H9 (cell line): ENCODE results near the gene SH3GLB2. TPM values are rescaled to one million over a fixed set of nuclear protein-coding genes. Genes with fewer than 3 reads are reported as not detected.

ENCODE experiments used
- DNase-seq: peaks from one replicate; pipeline ENCODE4 v3.0.0-alpha.2; 2017
- H2AFZ ChIP-seq: one replicate; pipeline ENCODE4 v1.6.1; 2013; ENCODE audit warnings: mild to moderate bottlenecking, low read length, control low read depth, moderate library complexity
- H2AK5ac ChIP-seq: 2 replicates; pipeline ENCODE4 v1.6.1; 2013; ENCODE audit warnings: low read length, control low read depth, mixed read lengths; ENCODE audit not compliant: insufficient read length
- H2BK120ac ChIP-seq: one replicate; pipeline ENCODE4 v1.6.1; 2013; ENCODE audit warnings: low read depth, mild to moderate bottlenecking, low read length, control low read depth, inconsistent platforms; ENCODE audit not compliant: poor library complexity, severe bottlenecking
- H2BK12ac ChIP-seq: 2 replicates; pipeline ENCODE4 v1.6.1; 2013; ENCODE audit warnings: low read length, control low read depth, mixed read lengths, low read depth; ENCODE audit not compliant: insufficient read length
- H2BK15ac ChIP-seq: 2 replicates; pipeline ENCODE4 v1.6.1; 2013; ENCODE audit warnings: low read depth, low read length, control low read depth
- H2BK20ac ChIP-seq: one replicate; pipeline ENCODE4 v1.6.1; 2013; ENCODE audit warnings: low read depth, mild to moderate bottlenecking, low read length, control low read depth, inconsistent platforms; ENCODE audit not compliant: poor library complexity, severe bottlenecking
- H2BK5ac ChIP-seq: 2 replicates; pipeline ENCODE4 v1.6.1; 2013; ENCODE audit warnings: low read length, control low read depth, mixed read lengths; ENCODE audit not compliant: insufficient read length
- H3K14ac ChIP-seq: 2 replicates; pipeline ENCODE4 v1.6.1; 2013; ENCODE audit warnings: low read length, control low read depth; ENCODE audit not compliant: insufficient read depth
- H3K18ac ChIP-seq: 2 replicates; pipeline ENCODE4 v1.6.1; 2013; ENCODE audit warnings: low read depth, mild to moderate bottlenecking, mixed read lengths, low read length, control low read depth; ENCODE audit not compliant: insufficient read length
- H3K23ac ChIP-seq: 2 replicates; pipeline ENCODE4 v1.6.1; 2013; ENCODE audit warnings: low read length, control low read depth, mixed read lengths, low read depth; ENCODE audit not compliant: insufficient read length
- H3K23me2 ChIP-seq: 2 replicates; pipeline ENCODE4 v1.6.1; 2013; ENCODE audit warnings: low read depth, mild to moderate bottlenecking, mixed read lengths, low read length, control low read depth; ENCODE audit not compliant: insufficient read length, poor library complexity, severe bottlenecking
- H3K27ac ChIP-seq: 2 replicates; pipeline ENCODE4 v1.5.1; 2013; ENCODE audit warnings: low read length, control low read depth, mixed read lengths, low read depth; ENCODE audit not compliant: insufficient read length
- H3K27me3 ChIP-seq: 2 replicates; pipeline ENCODE4 v1.6.1; 2013; ENCODE audit warnings: low read length, control low read depth, inconsistent platforms; ENCODE audit not compliant: insufficient read depth
- H3K4ac ChIP-seq: 2 replicates; pipeline ENCODE4 v1.6.1; 2013; ENCODE audit warnings: low read depth, mild to moderate bottlenecking, control low read depth, inconsistent platforms, low read length, moderate library complexity
- H3K4me1 ChIP-seq: 2 replicates; pipeline ENCODE4 v1.6.1; 2013; ENCODE audit warnings: low read length, control low read depth, inconsistent platforms; ENCODE audit not compliant: insufficient read depth
- H3K4me2 ChIP-seq: 2 replicates; pipeline ENCODE4 v1.6.1; 2013; ENCODE audit warnings: low read length, control low read depth, mixed read lengths; ENCODE audit not compliant: insufficient read length, insufficient read depth
- H3K56ac ChIP-seq: 2 replicates; pipeline ENCODE4 v1.6.1; 2013; ENCODE audit warnings: low read depth, mild to moderate bottlenecking, mixed read lengths, low read length, control low read depth; ENCODE audit not compliant: insufficient read length
- H3K79me1 ChIP-seq: 2 replicates; pipeline ENCODE4 v1.6.1; 2013; ENCODE audit warnings: low read depth, mild to moderate bottlenecking, moderate library complexity, low read length, control low read depth, inconsistent platforms; ENCODE audit not compliant: insufficient read depth, poor library complexity, severe bottlenecking
- H3K79me2 ChIP-seq: 2 replicates; pipeline ENCODE4 v1.6.1; 2013; ENCODE audit warnings: low read length, control low read depth, inconsistent platforms; ENCODE audit not compliant: insufficient read depth
- H3K9ac ChIP-seq: 2 replicates; pipeline ENCODE4 v1.6.1; 2013; ENCODE audit warnings: low read length, control low read depth, mixed read lengths; ENCODE audit not compliant: insufficient read length; ENCODE audit errors: extremely low read depth
- H3K9me3 ChIP-seq: one replicate; pipeline ENCODE4 v1.6.1; 2013; ENCODE audit warnings: low read depth, low read length, inconsistent platforms; ENCODE audit not compliant: control insufficient read depth
- H3T11ph ChIP-seq: one replicate; pipeline ENCODE4 v1.6.1; 2013; ENCODE audit warnings: mild to moderate bottlenecking, low read length, control low read depth, inconsistent platforms
- H4K20me1 ChIP-seq: one replicate; pipeline ENCODE4 v1.6.1; 2013; ENCODE audit not compliant: control insufficient read depth, insufficient read length, insufficient read depth
- H4K5ac ChIP-seq: 2 replicates; pipeline ENCODE4 v1.6.1; 2013; ENCODE audit warnings: low read depth, mild to moderate bottlenecking, mixed read lengths, low read length, control low read depth; ENCODE audit not compliant: insufficient read length
- H4K8ac ChIP-seq: replicated peaks from 2 replicates; pipeline ENCODE4 v1.6.1; 2013; ENCODE audit warnings: low read length, control low read depth, mixed read lengths, low read depth; ENCODE audit not compliant: insufficient read length
- H4K91ac ChIP-seq: 2 replicates; pipeline ENCODE4 v1.6.1; 2013; ENCODE audit warnings: low read depth, mild to moderate bottlenecking, moderate library complexity, mixed read lengths, low read length, control low read depth; ENCODE audit not compliant: insufficient read length
- H3K27ac Mint-ChIP-seq, 3 experiments: 2 replicates in 2 of 3; 3 replicates in 1 of 3; pipeline ENCODE4 v1.8.0; 2020 to 2021; ENCODE audit warnings: mixed read lengths in 3 of 3, mild to moderate bottlenecking in 1 of 3, moderate library complexity in 1 of 3
- H3K27me3 Mint-ChIP-seq: 2 replicates; pipeline ENCODE4 v1.8.0; 2021; ENCODE audit warnings: low read depth, mild to moderate bottlenecking, moderate library complexity, mixed read lengths
- H3K36me3 Mint-ChIP-seq, 3 experiments: 2 replicates in 2 of 3; 3 replicates in 1 of 3; pipeline ENCODE4 v1.8.0; 2020 to 2021; ENCODE audit warnings: low read depth in 3 of 3, mixed read lengths in 3 of 3; ENCODE audit not compliant: insufficient read depth in 1 of 3
- H3K4me1 Mint-ChIP-seq, 2 experiments: 2 replicates each; pipeline ENCODE4 v1.8.0; 2020; ENCODE audit warnings: mixed read lengths in 2 of 2
- H3K4me3 Mint-ChIP-seq, 2 experiments: 2 replicates in 1 of 2; 3 replicates in 1 of 2; pipeline ENCODE4 v1.8.0; 2020 to 2021; ENCODE audit warnings: mild to moderate bottlenecking in 2 of 2, mixed read lengths in 2 of 2, moderate library complexity in 1 of 2
- H3K9me3 Mint-ChIP-seq, 2 experiments: 2 replicates in 1 of 2; 3 replicates in 1 of 2; pipeline ENCODE4 v1.8.0; 2020; ENCODE audit warnings: mild to moderate bottlenecking in 2 of 2, mixed read lengths in 2 of 2, moderate library complexity in 1 of 2
- WGBS: extraction: QIAGEN DNeasy Blood & Tissue Kit; methylation state at CpG from one replicate; pipeline ENCODE4 v1.1.7; 2013; ENCODE audit warnings: missing lambda C conversion rate, low lambda C conversion rate, mixed read lengths; ENCODE audit not compliant: insufficient read length; ENCODE audit errors: extremely low coverage; 5-methylcytosine and 5-hydroxymethylcytosine counted together
- total RNA-seq: library from RNA; stranded (reverse); gene quantifications from 2 replicates; pipeline ENCODE4 v1.2.1, GENCODE V29; 2021
- TF ChIP-seq, protein P1 (sequence below): fragments of 200-600 bp; sonication (generic); conservative IDR thresholded peaks from 3 replicates; pipeline ENCODE4 v1.8.0; 2021; ENCODE audit warnings: antibody characterized with exemption, mild to moderate bottlenecking

Gene SH3GLB2
- total RNA-seq, 1 experiment from 2014 or later = 69.5 TPM

- Histone ChIP-seq H3K4me1 (no peaks in the 10 kb centered on the region), H3K4me2 (no peak overlapping the region), H2AK5ac (no peak overlapping the region), H2BK5ac (no peak overlapping the region), H4K20me1 (no peaks in the 10 kb centered on the region), H3K79me2 (no peaks in the 10 kb centered on the region), H3K23ac (no peak overlapping the region), H3K9ac (no peak overlapping the region), H2BK12ac (no peak overlapping the region), H3K18ac (no peak overlapping the region), H3K14ac (no peak overlapping the region), H4K8ac (no peak overlapping the region), H3K4ac (no peak overlapping the region), H2BK20ac (no peak overlapping the region), H3K79me1 (no peaks in the 10 kb centered on the region), H3K56ac (no peak overlapping the region), H3K27ac (no peak overlapping the region), H2BK15ac (no peak overlapping the region), H3K27me3 (no peaks in the 10 kb centered on the region), H4K91ac (no peak overlapping the region), H4K5ac (no peak overlapping the region), H3T11ph (no peak overlapping the region), H2BK120ac (no peak overlapping the region), H3K9me3 (no peaks in the 10 kb centered on the region), H3K23me2 (no peaks in the 10 kb centered on the region), H2AFZ (no peak overlapping the region)
- no peak for DNase-seq
- Mint-ChIP-seq H3K36me3 (peaks cover 32 to 79% (median 71%) of the 10 kb centered on the region in 3 experiments; a peak in 6 of 7 replicates), H3K4me1 (no peaks in the 10 kb centered on the region), H3K27me3 (no peaks in the 10 kb centered on the region), H3K9me3 (no peaks in the 10 kb centered on the region), H3K27ac (no peak overlapping the region), H3K4me3 (no peak overlapping the region)
- WGBS = no CpG with 5 or more reads among the region's 5 CpGs
- TF ChIP-seq, protein P1, sequence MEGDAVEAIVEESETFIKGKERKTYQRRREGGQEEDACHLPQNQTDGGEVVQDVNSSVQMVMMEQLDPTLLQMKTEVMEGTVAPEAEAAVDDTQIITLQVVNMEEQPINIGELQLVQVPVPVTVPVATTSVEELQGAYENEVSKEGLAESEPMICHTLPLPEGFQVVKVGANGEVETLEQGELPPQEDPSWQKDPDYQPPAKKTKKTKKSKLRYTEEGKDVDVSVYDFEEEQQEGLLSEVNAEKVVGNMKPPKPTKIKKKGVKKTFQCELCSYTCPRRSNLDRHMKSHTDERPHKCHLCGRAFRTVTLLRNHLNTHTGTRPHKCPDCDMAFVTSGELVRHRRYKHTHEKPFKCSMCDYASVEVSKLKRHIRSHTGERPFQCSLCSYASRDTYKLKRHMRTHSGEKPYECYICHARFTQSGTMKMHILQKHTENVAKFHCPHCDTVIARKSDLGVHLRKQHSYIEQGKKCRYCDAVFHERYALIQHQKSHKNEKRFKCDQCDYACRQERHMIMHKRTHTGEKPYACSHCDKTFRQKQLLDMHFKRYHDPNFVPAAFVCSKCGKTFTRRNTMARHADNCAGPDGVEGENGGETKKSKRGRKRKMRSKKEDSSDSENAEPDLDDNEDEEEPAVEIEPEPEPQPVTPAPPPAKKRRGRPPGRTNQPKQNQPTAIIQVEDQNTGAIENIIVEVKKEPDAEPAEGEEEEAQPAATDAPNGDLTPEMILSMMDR = no peak
Measured at GRCh38 chr9:128986671-128987070, 41.5 kb downstream of the SH3GLB2 start.
